GM13976 (cell line): ENCODE results near the gene USPL1.

Experiments
- DNase-seq: peaks from one replicate; pipeline ENCODE4 v3.0.0; 2012; ENCODE audit warnings: low spot score
- in situ Hi-C: fragments of 300-500 bp; cut with MboI; formaldehyde crosslinking; loops from one replicate; pipeline ENCODE4 v1.12.0; 2022; ENCODE audit warnings: low sequenced_read_pairs, mixed read lengths, inconsistent platforms; ENCODE audit not compliant: unreplicated experiment
- TF ChIP-seq, protein P1 (sequence below): IDR thresholded peaks from 2 replicates; pipeline ENCODE4 v1.5.1; 2012; ENCODE audit warnings: borderline replicate concordance, mild to moderate bottlenecking; ENCODE audit not compliant: insufficient read depth; ENCODE audit errors: extremely low read depth, missing control alignments, control extremely low read depth

The USPL1 gene

DNA sequence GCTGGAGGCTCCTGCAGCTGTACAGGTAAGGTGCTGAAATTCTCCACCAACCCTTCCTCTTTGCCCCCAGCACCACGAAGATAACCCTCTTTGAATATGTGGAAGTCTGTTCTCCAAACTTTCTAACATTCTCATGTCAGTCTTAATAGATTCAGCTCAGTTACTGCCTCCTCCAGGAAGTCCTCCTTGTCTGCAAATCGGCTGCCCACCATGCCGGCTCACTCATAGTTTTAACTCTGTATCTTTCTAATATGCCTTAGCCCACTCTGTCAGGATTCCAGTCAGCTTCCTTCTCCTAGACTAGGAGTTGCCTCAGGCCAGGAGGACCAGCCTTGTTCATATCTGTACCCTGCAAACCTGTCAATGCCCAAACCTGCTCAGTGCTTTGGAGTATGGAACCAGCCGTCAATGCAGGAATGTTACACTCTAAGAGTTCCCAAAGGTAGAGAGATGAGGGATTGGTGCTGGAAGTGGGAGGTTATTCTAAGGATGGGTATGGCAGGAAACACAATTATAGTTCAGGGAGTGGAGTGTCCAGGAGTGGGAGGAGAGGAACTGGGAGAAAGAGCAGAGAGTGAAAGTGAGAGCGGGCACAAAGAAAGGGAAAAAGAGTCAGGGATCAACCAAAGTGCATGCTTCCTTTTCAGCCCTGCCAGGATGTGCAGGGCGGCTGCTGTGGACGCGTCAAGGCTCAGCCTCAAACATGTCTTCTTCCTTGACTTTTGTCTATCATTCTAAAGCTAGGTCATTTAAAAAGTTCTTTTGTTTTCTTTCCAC lies 79.6 kb downstream of the USPL1 start:
- in situ Hi-C loops = loop anchor here (25.0 kb wide), 1 partner anchor 340 kb away; no protein-coding TSS in a partner anchor
- TF ChIP-seq, protein P1, sequence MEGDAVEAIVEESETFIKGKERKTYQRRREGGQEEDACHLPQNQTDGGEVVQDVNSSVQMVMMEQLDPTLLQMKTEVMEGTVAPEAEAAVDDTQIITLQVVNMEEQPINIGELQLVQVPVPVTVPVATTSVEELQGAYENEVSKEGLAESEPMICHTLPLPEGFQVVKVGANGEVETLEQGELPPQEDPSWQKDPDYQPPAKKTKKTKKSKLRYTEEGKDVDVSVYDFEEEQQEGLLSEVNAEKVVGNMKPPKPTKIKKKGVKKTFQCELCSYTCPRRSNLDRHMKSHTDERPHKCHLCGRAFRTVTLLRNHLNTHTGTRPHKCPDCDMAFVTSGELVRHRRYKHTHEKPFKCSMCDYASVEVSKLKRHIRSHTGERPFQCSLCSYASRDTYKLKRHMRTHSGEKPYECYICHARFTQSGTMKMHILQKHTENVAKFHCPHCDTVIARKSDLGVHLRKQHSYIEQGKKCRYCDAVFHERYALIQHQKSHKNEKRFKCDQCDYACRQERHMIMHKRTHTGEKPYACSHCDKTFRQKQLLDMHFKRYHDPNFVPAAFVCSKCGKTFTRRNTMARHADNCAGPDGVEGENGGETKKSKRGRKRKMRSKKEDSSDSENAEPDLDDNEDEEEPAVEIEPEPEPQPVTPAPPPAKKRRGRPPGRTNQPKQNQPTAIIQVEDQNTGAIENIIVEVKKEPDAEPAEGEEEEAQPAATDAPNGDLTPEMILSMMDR = no peak
- DNase-seq = no peak

DNA sequence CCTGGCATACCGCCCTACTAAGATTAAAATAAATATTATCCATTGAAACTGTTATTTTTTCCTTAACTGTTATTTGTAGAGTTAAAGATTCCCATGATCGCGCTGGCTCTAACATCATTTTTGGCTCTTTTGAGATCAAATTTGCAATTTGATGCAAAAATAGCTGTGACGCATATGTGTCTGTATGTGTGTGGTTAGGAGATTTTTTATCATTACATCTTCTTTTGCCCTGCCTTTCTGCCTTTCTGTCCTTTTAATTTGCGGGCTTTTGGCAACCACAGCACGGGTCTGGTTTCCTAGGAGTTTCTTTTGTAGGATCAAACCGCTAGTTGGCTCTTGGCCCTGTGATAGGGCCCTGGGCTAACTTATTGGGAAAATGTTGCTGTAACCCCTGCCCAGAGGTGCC lies 80.3 kb downstream of the USPL1 start:
- TF ChIP-seq, protein P1 = no peak
- in situ Hi-C loops = loop anchor here (25.0 kb wide), 1 partner anchor 339 kb away; no protein-coding TSS in a partner anchor
- DNase-seq = no peak

DNA sequence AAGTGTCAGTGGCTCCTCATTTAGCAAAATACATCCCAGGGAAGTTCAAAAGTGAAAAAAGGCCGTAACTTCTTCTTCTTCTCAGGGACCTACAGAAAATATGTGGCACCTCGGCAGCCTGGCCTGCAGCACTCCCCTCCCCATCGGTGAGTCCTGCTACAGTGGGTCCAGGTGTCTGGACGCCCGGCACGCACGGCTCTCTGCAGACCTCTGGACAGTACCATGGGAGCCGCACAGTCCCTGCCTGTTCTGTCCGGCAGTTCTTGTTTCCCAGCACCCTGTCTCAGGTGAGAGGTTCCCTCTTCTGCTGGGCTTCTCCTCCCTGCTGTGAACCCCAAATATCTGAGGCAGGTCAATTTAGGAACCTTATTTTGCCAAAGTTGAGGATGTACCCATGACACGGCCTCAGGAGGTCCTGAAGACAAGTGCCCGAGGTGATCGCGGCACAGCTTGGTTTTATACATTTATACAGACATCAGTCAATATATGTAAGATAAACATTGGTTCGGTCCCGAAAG lies 80.8 kb downstream of the USPL1 start:
- in situ Hi-C loops = loop anchor here (25.0 kb wide), 1 partner anchor 339 kb away; no protein-coding TSS in a partner anchor
- no peak for DNase-seq
- TF ChIP-seq, protein P1 = no peak

DNA sequence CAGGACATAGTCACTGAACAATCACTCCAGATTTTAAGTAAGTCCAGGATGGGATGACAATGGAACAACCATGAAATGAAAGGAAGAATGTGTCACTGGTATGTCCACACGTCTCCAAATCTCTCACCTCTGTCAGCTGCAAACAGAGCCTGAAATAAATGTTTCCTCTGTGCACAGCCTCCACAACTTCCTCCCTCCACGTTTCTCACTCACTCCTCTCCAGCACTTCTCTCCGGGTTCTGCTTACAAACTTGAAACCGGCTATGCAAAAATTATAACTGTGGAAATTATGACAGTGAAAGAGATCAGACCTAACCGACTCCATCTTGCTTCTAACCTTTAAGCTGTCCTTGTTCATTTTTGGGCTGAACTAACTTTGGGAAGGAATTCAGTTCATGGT lies 82.6 kb downstream of the USPL1 start:
- TF ChIP-seq, protein P1 = no peak
- in situ Hi-C loops = no loop called here
- no peak for DNase-seq

DNA sequence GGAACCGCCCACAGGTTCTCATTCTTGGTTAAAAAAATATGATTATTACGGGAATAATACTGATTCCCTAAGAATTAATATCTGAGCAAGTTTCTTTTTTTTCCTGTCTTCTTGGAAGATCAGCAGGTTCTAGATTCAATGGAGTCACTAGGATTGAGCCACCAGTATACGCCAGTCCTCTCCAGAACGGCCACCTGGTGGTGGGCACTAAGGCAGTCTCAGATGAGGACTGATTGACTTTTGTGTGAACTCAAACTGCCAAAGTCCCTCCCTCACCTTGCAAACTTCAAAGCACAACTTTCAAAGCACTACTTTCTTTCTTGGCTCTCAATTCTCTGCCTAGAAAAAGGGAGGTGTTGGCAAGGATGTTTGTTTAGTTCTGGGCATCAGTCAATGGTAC lies 84.3 kb downstream of the USPL1 start:
- in situ Hi-C loops = no loop called here
- no peak for DNase-seq
- TF ChIP-seq, protein P1 = no peak

DNA sequence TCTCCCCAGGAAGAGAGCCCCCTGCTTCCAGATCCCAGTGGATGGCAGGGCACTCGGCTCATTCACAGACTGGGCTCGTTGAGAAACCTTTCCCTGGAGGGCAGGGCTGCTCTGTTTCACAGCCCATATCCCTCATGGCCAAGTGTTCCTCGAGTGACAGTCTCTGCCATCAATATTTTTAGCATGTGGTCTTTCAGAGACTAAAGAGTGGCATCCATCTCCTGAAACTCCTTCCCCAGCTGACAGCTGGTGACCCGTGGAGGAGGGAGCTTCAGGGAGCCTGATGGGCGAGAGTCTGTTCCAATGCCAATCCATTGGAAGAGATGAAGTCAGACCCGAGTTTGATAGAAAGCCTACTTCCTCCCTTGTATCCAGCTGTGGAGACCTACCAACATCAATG lies 86.9 kb downstream of the USPL1 start:
- TF ChIP-seq, protein P1 = no peak
- in situ Hi-C loops = no loop called here
- DNase-seq = no peak
